Neural cell (in vitro differentiated cells): ENCODE results near the gene METAP1D. TPM values are rescaled to one million over a fixed set of nuclear protein-coding genes. Genes with fewer than 3 reads are reported as not detected.

Experiments
- polyA plus RNA-seq: library from polyadenylated mRNA; depleted of rRNA; stranded (reverse); fragments of >200 nt; gene quantifications from 2 replicates; pipeline ENCODE4 v1.2.3, GENCODE V29; 2014

The METAP1D gene
- polyA plus RNA-seq, 1 donor from 2014 or later: 5.4 TPM

Other genes with a start within 250 kb of the METAP1D start
- gene SLC25A12, start 105.7 kb upstream of the METAP1D start, polyA plus RNA-seq: 111 and 122 TPM in 2 replicates
- 30.6 and 39.8 TPM in 2 replicates for gene HAT1, start 77.5 kb upstream of the METAP1D start, polyA plus RNA-seq
- 67.3 and 83.1 TPM in 2 replicates for gene DLX1, start 85.6 kb downstream of the METAP1D start, polyA plus RNA-seq
- 7.7 and 9.3 TPM in 2 replicates for gene DLX2, start 102.9 kb downstream of the METAP1D start, polyA plus RNA-seq